Activated CD8-positive, alpha-beta memory T cell treated with anti-CD3 and anti-CD28 coated beads, Interleukin-2, amount 10 ng/mL, durations not matched to agents 7 days and 5 days (primary cell): Measurements from ENCODE around the gene CALN1. TPM values are rescaled to one million over a fixed set of nuclear protein-coding genes. Genes with fewer than 3 reads are reported as not detected.
"Not testable (repeated sequence)": the region's sequence is repeated elsewhere in the genome, so short reads cannot be mapped to it uniquely, and the experiment has no call there.

Experiments
- ATAC-seq: fragments of 150-1000 bp; cut with Tn5 transposase; one replicate; pipeline ENCODE4 v1.10.0; 2021; ENCODE audit warnings: moderate library complexity
- CTCF ChIA-PET: fragments of 350-600 bp; sonication (Branson Sonifier 250); formaldehyde crosslinking; loops from one replicate; lab custom pipeline; 2021; ENCODE audit warnings: antibody characterized with exemption; lab: Charles Lee
- DNase-seq: peaks from one replicate; pipeline ENCODE4 v3.0.0-alpha.2; 2020
- H3K27ac Mint-ChIP-seq: one replicate; pipeline ENCODE4 v1.8.0; 2021; ENCODE audit warnings: mild to moderate bottlenecking, mixed read lengths
- H3K27me3 Mint-ChIP-seq: one replicate; pipeline ENCODE4 v1.8.0; 2021; ENCODE audit warnings: mixed read lengths
- H3K36me3 Mint-ChIP-seq: one replicate; pipeline ENCODE4 v1.8.0; 2021; ENCODE audit warnings: mild to moderate bottlenecking, mixed read lengths
- H3K4me1 Mint-ChIP-seq: one replicate; pipeline ENCODE4 v1.8.0; 2021; ENCODE audit warnings: mixed read lengths
- H3K4me3 Mint-ChIP-seq: one replicate; pipeline ENCODE4 v1.8.0; 2021; ENCODE audit warnings: mild to moderate bottlenecking, moderate library complexity, mixed read lengths
- H3K9me3 Mint-ChIP-seq: one replicate; pipeline ENCODE4 v1.8.0; 2022; ENCODE audit warnings: low read depth, mixed read lengths
- total RNA-seq, 2 experiments: library from RNA; stranded (reverse); gene quantifications; one replicate each; pipeline ENCODE4 v1.2.3, GENCODE V29; 2021

The CALN1 gene
- total RNA-seq, 2 experiments from 2014 or later = not detected

- Mint-ChIP-seq H3K4me1 (no peaks in the 10 kb centered on the region), H3K36me3 (no peaks in the 10 kb centered on the region), H3K27ac (no peak overlapping the region), H3K9me3 (peaks cover 9% of the 10 kb centered on the region), H3K27me3 (no peaks in the 10 kb centered on the region), H3K4me3 (no peak overlapping the region)
- DNase-seq (no peak), ATAC-seq (no peak)
- CTCF ChIA-PET = no interaction called here
Observed at GRCh38 chr7:71829515-71829914, 582.6 kb downstream of the CALN1 start.

- Mint-ChIP-seq H3K27ac (no peak overlapping the region), H3K36me3 (no peaks in the 10 kb centered on the region), H3K4me1 (no peaks in the 10 kb centered on the region), H3K4me3 (no peak overlapping the region), H3K27me3 (no peaks in the 10 kb centered on the region), H3K9me3 (peaks cover 9% of the 10 kb centered on the region)
- ATAC-seq (no peak), DNase-seq (no peak)
- CTCF ChIA-PET = no interaction called here
Observed at GRCh38 chr7:71828361-71828760, 583.8 kb downstream of the CALN1 start.

GRCh38 chr7:71826141-71826540 lies 586.0 kb downstream of the CALN1 start:
- no peak overlapping the region for H3K4me3 Mint-ChIP-seq

GRCh38 chr7:71824006-71824760 lies 588.0 kb downstream of the CALN1 start:
- Mint-ChIP-seq H3K36me3 (no peaks in the 10 kb centered on the region), H3K4me3 (no peak overlapping the region), H3K27me3 (no peaks in the 10 kb centered on the region), H3K9me3 (peaks cover 13% of the 10 kb centered on the region), H3K27ac (no peak overlapping the region), H3K4me1 (no peaks in the 10 kb centered on the region)
- CTCF ChIA-PET = no interaction called here
- DNase-seq (no peak), ATAC-seq (no peak)

More at GRCh38 chr7:71826141-71826540, 586.0 kb downstream of the CALN1 start:
- Mint-ChIP-seq H3K9me3 (peaks cover 10% of the 10 kb centered on the region), H3K4me1 (no peaks in the 10 kb centered on the region), H3K36me3 (no peaks in the 10 kb centered on the region), H3K27me3 (no peaks in the 10 kb centered on the region), H3K27ac (no peak overlapping the region)
- CTCF ChIA-PET = no interaction called here
- DNase-seq (no peak), ATAC-seq (no peak)

- DNase-seq, H3K27ac Mint-ChIP-seq, H3K36me3 Mint-ChIP-seq, H3K4me3 Mint-ChIP-seq, CTCF ChIA-PET, H3K27me3 Mint-ChIP-seq, H3K4me1 Mint-ChIP-seq, ATAC-seq: not testable (repeated sequence)
- H3K9me3 Mint-ChIP-seq = peaks cover 17% of the 10 kb centered on the region
Observed at GRCh38 chr7:71822406-71822805, 589.7 kb downstream of the CALN1 start.

GRCh38 chr7:71817916-71818315 lies 594.2 kb downstream of the CALN1 start:
- ATAC-seq = no peak

GRCh38 chr7:71808115-71808514 lies 604.0 kb downstream of the CALN1 start:
- H3K4me3 Mint-ChIP-seq = no peak overlapping the region
- H3K27me3 Mint-ChIP-seq = no peaks in the 10 kb centered on the region
- no peak overlapping the region for H3K27ac Mint-ChIP-seq
- CTCF ChIA-PET = no interaction called here
- ATAC-seq (no peak), DNase-seq (no peak)
- H3K36me3 Mint-ChIP-seq = peaks cover 3% of the 10 kb centered on the region
- no peaks in the 10 kb centered on the region for H3K4me1 Mint-ChIP-seq
- peaks cover 10% of the 10 kb centered on the region for H3K9me3 Mint-ChIP-seq

More at GRCh38 chr7:71817916-71818315, 594.2 kb downstream of the CALN1 start:
- CTCF ChIA-PET = no interaction called here
- Mint-ChIP-seq H3K36me3 (no peaks in the 10 kb centered on the region), H3K27me3 (no peaks in the 10 kb centered on the region), H3K4me1 (no peaks in the 10 kb centered on the region), H3K4me3 (no peak overlapping the region), H3K9me3 (peaks cover 15% of the 10 kb centered on the region), H3K27ac (no peak overlapping the region)
- DNase-seq = no peak

GRCh38 chr7:71804256-71804655 lies 607.9 kb downstream of the CALN1 start:
- CTCF ChIA-PET = no interaction called here
- H3K36me3 Mint-ChIP-seq = peaks cover 3% of the 10 kb centered on the region
- no peaks in the 10 kb centered on the region for H3K4me1 Mint-ChIP-seq
- H3K27ac Mint-ChIP-seq = no peak overlapping the region
- no peaks in the 10 kb centered on the region for H3K27me3 Mint-ChIP-seq
- no peak overlapping the region for H3K4me3 Mint-ChIP-seq
- ATAC-seq = no peak
- H3K9me3 Mint-ChIP-seq = peaks cover 16% of the 10 kb centered on the region
- no peak for DNase-seq

- CTCF ChIA-PET = no interaction called here
Observed at GRCh38 chr7:71801976-71802375, 610.2 kb downstream of the CALN1 start.

GRCh38 chr7:71800321-71800720 lies 611.8 kb downstream of the CALN1 start:
- H3K4me3 Mint-ChIP-seq = no peak overlapping the region

More at GRCh38 chr7:71801976-71802375, 610.2 kb downstream of the CALN1 start:
- H3K36me3 Mint-ChIP-seq = peaks cover 3% of the 10 kb centered on the region
- peaks cover 20% of the 10 kb centered on the region for H3K9me3 Mint-ChIP-seq
- DNase-seq = no peak
- ATAC-seq = no peak
- no peak overlapping the region for H3K4me3 Mint-ChIP-seq
- H3K27ac Mint-ChIP-seq = no peak overlapping the region
- no peaks in the 10 kb centered on the region for H3K27me3 Mint-ChIP-seq
- H3K4me1 Mint-ChIP-seq = no peaks in the 10 kb centered on the region

GRCh38 chr7:71795410-71795809 lies 616.7 kb downstream of the CALN1 start:
- CTCF ChIA-PET = no interaction called here
- H3K36me3 Mint-ChIP-seq = no peaks in the 10 kb centered on the region
- ATAC-seq = no peak
- no peak overlapping the region for H3K4me3 Mint-ChIP-seq
- H3K27me3 Mint-ChIP-seq = no peaks in the 10 kb centered on the region
- DNase-seq = no peak
- H3K9me3 Mint-ChIP-seq = peaks cover 19% of the 10 kb centered on the region
- no peaks in the 10 kb centered on the region for H3K4me1 Mint-ChIP-seq
- H3K27ac Mint-ChIP-seq = no peak overlapping the region

More at GRCh38 chr7:71800321-71800720, 611.8 kb downstream of the CALN1 start:
- CTCF ChIA-PET = no interaction called here
- ATAC-seq (no peak), DNase-seq (no peak)
- Mint-ChIP-seq H3K4me1 (no peaks in the 10 kb centered on the region), H3K9me3 (peaks cover 16% of the 10 kb centered on the region), H3K27me3 (no peaks in the 10 kb centered on the region), H3K36me3 (no peaks in the 10 kb centered on the region), H3K27ac (no peak overlapping the region)

GRCh38 chr7:71793251-71793650 lies 618.9 kb downstream of the CALN1 start:
- Mint-ChIP-seq H3K27me3 (no peaks in the 10 kb centered on the region), H3K4me3 (no peak overlapping the region)

GRCh38 chr7:71787513-71787912 lies 624.6 kb downstream of the CALN1 start:
- Mint-ChIP-seq H3K27ac (no peak overlapping the region), H3K36me3 (no peaks in the 10 kb centered on the region), H3K4me3 (no peak overlapping the region), H3K4me1 (no peaks in the 10 kb centered on the region), H3K9me3 (peaks cover 34% of the 10 kb centered on the region), H3K27me3 (no peaks in the 10 kb centered on the region)
- no peak for ATAC-seq
- no peak for DNase-seq
- CTCF ChIA-PET = no interaction called here

More at GRCh38 chr7:71793251-71793650, 618.9 kb downstream of the CALN1 start:
- Mint-ChIP-seq H3K36me3 (no peaks in the 10 kb centered on the region), H3K27ac (no peak overlapping the region), H3K9me3 (peaks cover 20% of the 10 kb centered on the region), H3K4me1 (no peaks in the 10 kb centered on the region)
- ATAC-seq (no peak), DNase-seq (no peak)
- CTCF ChIA-PET = no interaction called here

GRCh38 chr7:71785216-71785615 lies 626.9 kb downstream of the CALN1 start:
- no peak for ATAC-seq
- CTCF ChIA-PET = no interaction called here
- H3K9me3 Mint-ChIP-seq = peaks cover 26% of the 10 kb centered on the region
- H3K27me3 Mint-ChIP-seq = no peaks in the 10 kb centered on the region
- no peaks in the 10 kb centered on the region for H3K36me3 Mint-ChIP-seq
- no peak for DNase-seq
- H3K27ac Mint-ChIP-seq = no peak overlapping the region
- H3K4me1 Mint-ChIP-seq = no peaks in the 10 kb centered on the region
- H3K4me3 Mint-ChIP-seq = no peak overlapping the region
